GM19023 (cell line): Measurements from ENCODE around the gene ATAD3B.
"Not testable (repeated sequence)": the region's sequence is repeated elsewhere in the genome, so short reads cannot be mapped to it uniquely, and the experiment has no call there.

ENCODE experiments used
- ATAC-seq: cut with Tn5 transposase; IDR thresholded peaks from one replicate; pipeline ENCODE4 v1.9.1; 2021; ENCODE audit warnings: mild to moderate bottlenecking, moderate library complexity; ENCODE audit not compliant: unreplicated experiment

ATAD3B gene

GRCh38 chr1:1432951-1433803 lies 38.4 kb upstream of the ATAD3B start:
- no peak for ATAC-seq

GRCh38 chr1:1433804-1434130 lies 37.8 kb upstream of the ATAD3B start:
- ATAC-seq, result no peak

- no peak for ATAC-seq
Observed at GRCh38 chr1:1434131-1434823, 37.3 kb upstream of the ATAD3B start.

- ATAC-seq, result no peak
Observed at GRCh38 chr1:1434824-1435105, 36.8 kb upstream of the ATAD3B start.

- no peak for ATAC-seq
Observed at GRCh38 chr1:1435106-1435903, 36.3 kb upstream of the ATAD3B start, which contains the start of gene VWA1. VWA1 (plus strand) TSS chr1:1435690; CDS start chr1:1435749, 59 bp downstream.

- no peak for ATAC-seq
Observed at GRCh38 chr1:1435911-1436629, 35.5 kb upstream of the ATAD3B start.

GRCh38 chr1:1436630-1437032 lies 34.9 kb upstream of the ATAD3B start:
- no peak for ATAC-seq

GRCh38 chr1:1437033-1437903 lies 34.3 kb upstream of the ATAD3B start:
- ATAC-seq, result no peak

DNA sequence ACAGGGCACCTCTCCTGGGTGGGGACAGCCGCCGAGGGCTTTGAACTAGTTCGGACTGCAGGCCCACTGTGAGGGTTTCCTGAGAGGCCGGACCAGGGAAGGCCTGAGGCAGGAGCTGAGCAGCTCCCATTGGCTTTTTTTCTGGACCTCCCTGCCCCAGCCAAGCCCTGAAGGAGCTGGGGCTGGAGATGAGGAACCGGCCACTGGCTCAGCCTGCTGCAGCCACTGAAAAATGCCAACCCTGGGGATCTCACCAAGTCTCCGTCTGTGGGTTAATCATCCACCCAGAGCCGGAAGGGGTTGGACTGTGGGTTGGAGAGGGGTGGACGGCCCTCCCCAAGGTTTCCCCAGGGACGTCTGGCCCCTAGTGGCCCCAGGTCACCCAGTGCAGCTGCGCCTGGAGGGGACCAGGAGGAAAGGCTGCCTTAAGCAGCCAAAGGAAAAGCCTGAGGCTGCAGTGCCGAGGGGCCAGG lies 33.6 kb upstream of the ATAD3B start:
- ATAC-seq, result no peak

GRCh38 chr1:1438531-1439381 lies 32.8 kb upstream of the ATAD3B start:
- no peak for ATAC-seq

DNA sequence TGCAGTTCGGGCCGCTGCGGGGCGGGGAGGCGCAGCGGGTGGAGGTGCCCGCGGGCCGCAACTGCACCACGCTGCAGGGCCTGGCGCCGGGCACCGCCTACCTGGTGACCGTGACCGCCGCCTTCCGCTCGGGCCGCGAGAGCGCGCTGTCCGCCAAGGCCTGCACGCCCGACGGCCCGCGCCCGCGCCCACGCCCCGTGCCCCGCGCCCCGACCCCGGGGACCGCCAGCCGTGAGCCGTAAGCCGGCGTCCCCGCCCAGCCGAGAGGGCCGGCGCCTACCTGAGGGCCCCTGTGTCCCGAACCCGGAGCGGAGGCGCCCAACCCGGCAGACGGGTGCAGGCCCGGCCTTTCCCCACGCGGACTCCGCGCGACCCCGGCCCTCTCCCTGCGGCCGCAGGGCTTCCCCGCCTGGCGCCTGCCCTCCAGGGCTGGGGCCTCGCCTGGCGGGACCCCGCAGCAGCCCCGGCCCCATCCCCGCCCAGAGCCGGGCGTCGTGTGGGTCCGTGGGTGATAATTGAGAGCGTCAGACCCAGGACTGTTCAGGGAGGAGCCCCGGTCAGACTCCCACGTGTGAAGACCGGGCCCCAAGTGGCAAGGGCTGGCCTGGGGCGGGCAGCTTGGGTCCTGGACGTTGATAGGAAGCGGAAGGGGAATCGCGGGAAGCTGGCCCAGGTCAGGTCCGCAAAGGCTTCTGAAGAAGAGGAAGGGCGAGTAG lies 31.9 kb upstream of the ATAD3B start:
- no peak for ATAC-seq

GRCh38 chr1:1440262-1441001 lies 31.1 kb upstream of the ATAD3B start:
- ATAC-seq, result no peak

- ATAC-seq, result no peak
Observed at GRCh38 chr1:1441002-1441888, 30.3 kb upstream of the ATAD3B start.

DNA sequence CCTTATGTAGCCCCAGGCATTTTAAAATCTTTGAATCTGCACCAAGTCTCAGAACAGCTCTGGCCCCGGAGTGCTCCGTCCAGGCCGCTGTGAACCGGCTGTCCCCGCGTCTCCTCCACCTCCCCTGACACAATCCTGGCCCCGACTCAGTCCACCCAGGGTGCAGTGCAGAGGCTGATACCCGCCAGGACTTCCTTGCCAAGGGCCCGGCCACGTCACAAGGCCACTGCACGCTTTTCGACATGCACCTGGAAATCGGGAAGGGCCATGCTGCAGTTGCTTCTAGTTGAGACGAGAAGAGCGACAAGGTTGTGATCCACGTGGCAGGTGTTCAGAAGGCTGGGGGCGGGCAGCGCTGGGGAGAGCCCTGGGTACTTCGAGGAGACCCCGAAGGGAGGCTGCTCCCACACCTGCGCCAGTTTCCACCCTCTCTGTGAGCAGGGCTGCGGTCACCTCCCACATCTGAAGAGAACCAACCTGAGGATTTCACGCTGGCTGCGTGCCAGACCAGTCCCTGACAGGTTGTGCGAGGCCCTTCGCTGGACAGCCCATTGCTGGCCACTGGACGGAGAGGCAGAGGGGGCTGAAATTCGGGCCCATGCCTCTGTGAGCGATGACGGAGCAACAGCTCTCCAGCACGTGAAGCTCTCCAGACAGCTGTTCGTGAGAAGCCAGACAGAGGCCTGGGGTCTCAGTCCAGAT lies 29.3 kb upstream of the ATAD3B start:
- no peak for ATAC-seq

DNA sequence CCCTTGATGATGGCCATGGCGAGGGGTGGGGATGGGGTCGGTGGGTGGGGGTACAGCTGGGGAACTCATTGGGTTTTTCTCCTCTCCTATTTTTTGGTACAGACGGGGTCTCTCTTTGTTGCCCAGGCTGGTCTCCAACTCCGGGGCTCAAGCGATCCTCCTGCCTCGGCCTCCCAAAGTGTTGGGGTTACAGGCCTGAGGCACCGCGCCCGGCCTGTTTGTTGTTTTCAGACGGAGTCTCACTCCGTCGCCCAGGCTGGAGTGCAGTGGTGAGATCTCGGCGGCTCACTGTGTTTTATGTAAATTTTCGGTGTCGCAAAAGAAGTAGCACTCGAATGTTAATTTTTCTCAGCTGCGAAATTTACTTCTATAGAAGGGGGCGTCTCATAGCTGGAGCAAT lies 24.9 kb upstream of the ATAD3B start:
- ATAC-seq, result not testable (repeated sequence)

GRCh38 chr1:1449099-1449739 lies 22.3 kb upstream of the ATAD3B start, which contains the start of gene ATAD3C:
ATAD3C (plus strand) TSS chr1:1449689; CDS start chr1:1450684, 995 bp downstream.
- no peak for ATAC-seq
